NCI-H748 (cell line): Measurements from ENCODE around the gene TMEM121.

Experiments used
- DNase-seq: peaks from one replicate; lab custom pipeline; 2025; ENCODE audit not compliant: unreplicated experiment; lab: John Stamatoyannopoulos, UW

The TMEM121 gene

DNA sequence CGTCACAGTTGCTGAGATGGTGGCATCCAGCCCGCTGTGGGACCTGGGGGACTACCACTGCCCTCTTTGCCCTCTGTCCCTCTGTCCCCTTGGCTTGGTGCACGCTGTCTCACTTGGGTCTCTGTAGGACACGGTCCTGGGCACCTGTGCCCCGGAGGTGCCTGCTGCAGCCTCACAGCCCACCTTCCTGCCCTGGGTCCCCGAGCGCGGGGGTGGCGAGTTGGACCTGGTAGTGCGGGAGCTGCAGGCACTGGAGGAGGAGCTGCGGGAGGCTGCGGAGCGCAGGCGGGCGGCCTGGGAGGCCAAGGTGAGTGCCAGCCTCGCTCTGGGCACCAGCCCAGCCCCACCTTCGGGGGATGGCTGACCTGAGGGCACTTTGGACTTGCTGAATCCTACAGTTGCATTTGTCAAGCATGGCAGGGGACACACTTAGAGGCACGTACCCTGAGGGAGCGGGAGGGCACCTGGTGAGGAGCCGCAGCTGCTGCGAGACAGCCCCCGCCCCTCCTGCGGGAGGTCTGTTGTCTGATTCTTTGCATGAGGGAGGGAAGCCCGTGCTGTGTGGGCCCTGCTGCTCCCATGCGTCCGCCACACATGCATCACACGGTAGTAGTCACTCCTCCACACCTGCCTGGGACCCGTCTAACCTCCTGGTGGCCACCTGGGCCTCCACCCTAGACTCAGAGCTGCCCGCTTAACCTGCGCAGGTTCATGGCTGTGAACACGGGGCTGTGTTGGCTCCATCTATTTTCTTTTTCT lies 28.5 kb upstream of the TMEM121 start:
- DNase-seq = no peak

GRCh38 chr14:105498430-105499255 lies 27.7 kb upstream of the TMEM121 start:
- no peak for DNase-seq

- no peak for DNase-seq
Observed at GRCh38 chr14:105499256-105500035, 26.9 kb upstream of the TMEM121 start.

DNA sequence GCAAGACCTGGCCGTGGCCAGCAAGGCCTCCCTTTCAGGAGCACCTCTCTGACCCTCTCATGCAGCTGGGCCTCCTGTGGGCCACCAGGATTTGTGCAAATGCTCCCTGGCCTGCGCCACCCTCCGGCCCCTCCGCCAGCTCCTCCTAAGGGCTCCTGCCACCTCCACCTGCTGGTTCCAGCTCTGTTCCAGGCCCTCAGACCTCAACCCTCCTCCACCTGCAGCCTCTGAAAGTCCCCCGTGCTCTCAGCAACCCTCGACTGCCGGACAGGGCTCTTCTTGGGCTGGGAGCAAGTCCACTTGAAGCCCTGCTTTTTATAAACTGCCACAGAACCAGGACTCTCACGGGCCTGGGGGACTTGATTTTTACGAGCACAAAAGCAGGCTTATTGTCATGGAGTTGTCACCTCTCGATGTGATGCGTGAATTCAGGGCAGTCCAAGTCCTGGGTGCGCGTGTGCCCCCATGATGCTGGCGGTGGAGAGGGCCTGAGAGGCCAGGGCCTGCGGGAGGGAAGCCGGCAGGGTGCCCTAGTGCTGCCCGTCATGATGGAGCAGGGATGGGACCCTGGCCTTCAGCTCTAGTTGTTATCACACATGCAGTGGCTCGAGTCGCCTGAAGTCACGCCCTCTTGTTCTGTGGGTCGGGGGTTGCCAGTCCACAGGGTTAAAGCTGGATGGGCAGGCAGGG lies 26.2 kb upstream of the TMEM121 start:
- DNase-seq = no peak

GRCh38 chr14:105500726-105501101 lies 25.7 kb upstream of the TMEM121 start:
- no peak for DNase-seq

GRCh38 chr14:105501504-105502291 lies 24.7 kb upstream of the TMEM121 start:
- DNase-seq = no peak

- DNase-seq = no peak
Observed at GRCh38 chr14:105502446-105503295, 23.7 kb upstream of the TMEM121 start.

DNA sequence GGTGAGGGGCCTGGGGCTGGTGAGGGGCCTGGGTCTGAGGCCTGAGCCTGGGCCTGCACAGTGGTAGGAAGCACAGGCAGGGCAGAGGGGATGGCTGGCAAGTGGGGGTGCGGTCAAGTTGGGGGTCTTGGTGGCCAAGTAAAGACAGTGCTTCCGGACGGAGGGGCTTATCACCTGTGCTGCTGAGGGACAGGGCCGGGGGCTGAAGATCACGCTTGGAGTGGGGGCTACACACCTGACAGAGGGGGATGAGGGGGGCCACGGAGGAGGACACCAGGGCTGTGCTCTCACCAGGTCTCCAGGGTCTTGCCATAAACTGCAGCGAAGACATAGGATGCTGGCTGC lies 23.1 kb upstream of the TMEM121 start:
- DNase-seq = no peak

- DNase-seq = no peak
Observed at GRCh38 chr14:105503935-105504692, 22.3 kb upstream of the TMEM121 start.

DNA sequence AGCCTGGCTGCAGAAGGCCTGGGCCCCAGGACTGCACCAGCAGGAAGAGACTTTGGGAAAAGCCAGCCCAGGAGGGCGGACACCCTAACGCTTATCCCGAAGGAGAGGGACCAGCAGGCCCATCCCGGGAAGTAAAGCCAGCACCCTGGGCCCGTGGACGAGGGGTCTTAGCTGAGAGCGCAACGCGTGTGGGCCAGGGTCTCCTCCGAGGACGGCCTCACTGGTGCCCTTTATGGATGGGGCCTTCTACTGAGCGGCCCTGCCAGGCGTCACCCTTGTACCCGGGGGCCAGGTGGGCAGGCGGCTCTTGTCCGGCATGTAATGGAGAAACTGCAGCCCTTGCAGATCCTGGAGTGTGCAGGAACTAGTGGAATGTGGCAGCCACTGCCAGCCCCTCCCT lies 21.3 kb upstream of the TMEM121 start:
- no peak for DNase-seq

DNA sequence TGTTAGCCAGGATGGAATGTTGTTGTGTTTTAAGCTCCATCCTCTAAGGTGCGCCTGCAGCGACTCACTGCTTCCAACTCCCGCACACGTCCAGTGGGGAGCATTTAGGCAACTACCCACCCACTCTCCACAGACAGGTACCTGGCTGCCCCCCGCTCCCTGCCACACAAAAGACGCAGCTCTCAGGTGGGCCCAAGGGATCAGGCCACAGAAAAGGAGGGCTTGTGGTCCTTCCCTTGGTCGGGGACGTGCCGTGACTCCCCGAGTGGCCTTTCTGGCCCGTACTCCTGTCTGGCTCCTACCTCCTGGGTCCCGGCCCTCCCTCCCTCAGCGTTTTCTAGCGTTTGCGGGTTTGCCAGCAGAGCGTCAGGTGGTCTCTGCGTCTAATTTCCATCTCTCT lies 19.1 kb upstream of the TMEM121 start:
- no peak for DNase-seq

DNA sequence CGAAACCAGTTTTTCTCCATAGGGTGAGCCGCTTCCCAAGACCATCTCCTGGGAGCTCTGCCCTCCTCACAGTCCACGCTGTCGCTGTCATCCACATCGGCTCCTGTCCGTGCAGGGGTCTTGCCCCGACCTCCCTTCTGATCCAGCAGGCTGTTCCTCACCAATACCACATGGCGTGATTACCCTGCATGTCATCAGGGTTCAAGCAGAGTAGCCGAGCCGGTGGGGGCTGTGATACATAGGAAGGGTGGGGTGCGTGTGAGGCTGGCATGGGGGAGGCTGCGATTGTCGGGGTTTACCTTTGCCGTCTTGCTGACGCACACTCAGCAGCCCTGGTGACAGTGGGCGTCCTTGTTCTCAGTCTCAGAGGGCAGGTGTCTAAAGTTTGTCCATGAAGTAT lies 18.3 kb upstream of the TMEM121 start:
- no peak for DNase-seq

DNA sequence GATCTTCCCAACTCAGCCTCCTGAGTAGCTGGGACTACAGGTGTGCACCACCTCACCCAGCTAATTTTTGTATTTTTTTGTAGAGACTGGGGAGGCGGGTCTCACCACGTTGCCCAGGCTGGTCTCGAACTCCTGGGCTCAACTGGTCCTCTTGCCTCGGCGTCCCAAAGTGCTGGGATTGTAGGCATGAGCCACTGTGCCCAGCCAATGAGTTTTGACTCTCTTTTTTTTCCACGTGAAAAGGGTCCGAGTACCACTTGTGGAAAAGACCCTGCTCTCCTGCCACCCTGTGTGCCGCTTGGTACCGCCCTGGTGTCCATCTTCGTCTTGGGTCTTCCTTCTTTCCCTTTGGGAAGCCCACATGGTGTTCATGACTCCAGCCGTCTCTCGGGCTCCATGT lies 17.8 kb upstream of the TMEM121 start:
- no peak for DNase-seq

DNA sequence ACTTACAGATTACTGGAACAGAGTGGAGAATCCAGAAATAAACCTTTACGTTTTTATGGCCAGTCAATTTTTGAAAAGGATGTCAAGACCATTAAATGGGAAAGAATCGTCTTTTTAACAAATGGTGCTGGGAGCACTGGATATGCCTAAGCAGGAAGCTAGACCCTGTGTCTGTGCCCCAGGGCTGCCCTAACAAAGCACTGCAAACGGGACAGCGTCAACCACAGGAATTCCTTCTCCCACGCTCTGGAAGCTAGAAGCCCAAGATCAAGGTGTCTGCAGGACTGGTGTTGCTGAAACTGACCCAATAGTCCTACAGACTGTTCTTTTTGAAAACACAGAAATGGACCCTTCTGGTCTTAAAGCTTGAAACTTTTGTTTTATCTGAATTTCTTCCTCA lies 9.3 kb upstream of the TMEM121 start:
- DNase-seq = no peak

- no peak for DNase-seq
Observed at GRCh38 chr14:105519946-105520698, 6.3 kb upstream of the TMEM121 start.

- DNase-seq = no peak
Observed at GRCh38 chr14:105525326-105525725, 1.1 kb upstream of the TMEM121 start.

- DNase-seq = peak; percentile 57
Observed at GRCh38 chr14:105526776-105527380, 495 bp downstream of the TMEM121 start.

DNA sequence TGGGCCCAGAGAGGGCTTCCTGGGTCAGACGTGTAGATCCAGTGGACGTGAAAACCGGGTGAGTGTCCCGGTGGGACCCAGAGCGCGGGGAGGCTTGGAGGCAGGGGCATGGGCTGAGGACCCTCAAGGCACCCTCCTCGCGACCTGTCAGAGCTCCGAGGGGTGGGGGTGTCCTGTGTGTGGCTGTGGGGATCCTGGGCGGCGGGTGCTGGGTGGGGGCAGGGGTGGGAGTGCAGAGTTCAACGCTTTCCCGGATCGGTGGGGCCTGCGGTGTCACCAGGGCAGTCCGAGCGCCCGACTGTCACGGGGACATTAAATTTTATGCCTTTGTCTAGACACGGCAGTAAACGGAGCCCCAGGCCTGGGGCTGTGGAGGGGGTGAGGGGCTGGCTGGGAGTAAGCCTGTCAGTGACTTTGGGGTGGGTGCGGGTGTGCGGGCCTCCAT lies 1.0 kb downstream of the TMEM121 start:
- no peak for DNase-seq
